Lower leg skin (tissue), 4 donors: ENCODE measurements around the gene LYZL1. TPM values are rescaled to one million over a fixed set of nuclear protein-coding genes. Genes with fewer than 3 reads are reported as not detected.

Experiments
- DNase-seq, 2 donors: peaks; one replicate each; pipeline ENCODE4 v3.0.0-alpha.2; 2019; ENCODE audit warnings: low spot score in 2 of 2
- H3K4me3 ChIP-seq: fragments of 200-600 bp; sonication (generic); 2 replicates; pipeline ENCODE4 v1.5.1; 2017; ENCODE audit warnings: mild to moderate bottlenecking, low read depth; ENCODE audit not compliant: poor library complexity, severe bottlenecking
- CTCF ChIP-seq, 3 donors: fragments of 450-650 bp; IDR thresholded peaks; one replicate each; pipeline ENCODE4 v1.5.1; 2016; ENCODE audit warnings: antibody characterized with exemption in 3 of 3, mild to moderate bottlenecking in 3 of 3, moderate library complexity in 2 of 3
- POLR2A ChIP-seq, 2 donors: fragments of 450-650 bp; IDR thresholded peaks; one replicate each; pipeline ENCODE4 v1.6.1; 2016 to 2017; ENCODE audit warnings: antibody characterized with exemption in 2 of 2, mild to moderate bottlenecking in 1 of 2, moderate library complexity in 1 of 2
- WGBS, 2 donors: methylation state at CpG; one replicate each; pipeline ENCODE4 v1.1.5; 2018; 5-methylcytosine and 5-hydroxymethylcytosine counted together
- intact Hi-C: fragments of 100-400 bp; cut with DNase I; formaldehyde crosslinking; loops from one replicate; pipeline ENCODE4 v1.15.0; 2023; ENCODE audit warnings: low total_unique reads
- total RNA-seq, 4 donors: library from RNA; depleted of rRNA; stranded (reverse); fragments of >200 nt; gene quantifications; one replicate each; pipeline ENCODE4 v1.1.0, GENCODE V29; 2016

LYZL1 gene
- total RNA-seq, 4 donors from 2014 or later, result not detected

- intact Hi-C loops, result no loop called here
- TF ChIP-seq POLR2A (IDR thresholded peaks at IDR 0.05), result no peak
- no peak for TF ChIP-seq CTCF (IDR thresholded peaks at IDR 0.05)
- 49 to 62% methylated on average over 18 of the region's 18 CpGs for WGBS, 2 donors
- no peak for DNase-seq
- no peak overlapping the region for H3K4me3 ChIP-seq
Measured at GRCh38 chr10:29252811-29253689, 35.8 kb upstream of the LYZL1 start.

- no peak for TF ChIP-seq POLR2A (IDR thresholded peaks at IDR 0.05)
- TF ChIP-seq CTCF (IDR thresholded peaks at IDR 0.05), result no peak
- WGBS, 2 donors, result 49 to 57% methylated on average over 3 of the region's 3 CpGs
- intact Hi-C loops, result no loop called here
- no peak for DNase-seq
- H3K4me3 ChIP-seq, result no peak overlapping the region
Measured at GRCh38 chr10:29253690-29254029, 35.2 kb upstream of the LYZL1 start.

GRCh38 chr10:29254123-29255046 is 34.5 kb upstream of the LYZL1 start:
- H3K4me3 ChIP-seq, result no peak overlapping the region
- intact Hi-C loops, result no loop called here
- WGBS, 2 donors, result 37 to 48% methylated on average over 9 of the region's 9 CpGs
- no peak for DNase-seq
- TF ChIP-seq POLR2A (IDR thresholded peaks at IDR 0.05) (no peak), CTCF (IDR thresholded peaks at IDR 0.05) (no peak)

- WGBS, 2 donors, result 54% methylated on average over 3 of the region's 3 CpGs
- no peak overlapping the region for H3K4me3 ChIP-seq
- intact Hi-C loops, result no loop called here
- TF ChIP-seq POLR2A (IDR thresholded peaks at IDR 0.05), result no peak
- TF ChIP-seq CTCF (IDR thresholded peaks at IDR 0.05), result no peak
- DNase-seq, result no peak
Measured at GRCh38 chr10:29255104-29255503, 33.8 kb upstream of the LYZL1 start.

GRCh38 chr10:29256019-29256418 is 32.9 kb upstream of the LYZL1 start:
- TF ChIP-seq POLR2A (IDR thresholded peaks at IDR 0.05), result no peak
- no peak for TF ChIP-seq CTCF (IDR thresholded peaks at IDR 0.05)

More at GRCh38 chr10:29256019-29256418, 32.9 kb upstream of the LYZL1 start:
- 81 to 83% methylated on average over 7 of the region's 7 CpGs for WGBS, 2 donors
- no peak for DNase-seq
- no peak overlapping the region for H3K4me3 ChIP-seq
- intact Hi-C loops, result no loop called here
